HEK293 (cell line): Measurements from ENCODE around the gene ETV6.

Experiments
- CTCF ChIA-PET: fragments of 350-600 bp; formaldehyde crosslinking; extraction: SDS; loops from one replicate; lab custom pipeline; 2021; ENCODE audit warnings: antibody characterized with exemption; lab: Yijun Ruan, JAX
- POLR2A ChIA-PET: fragments of 300-600 bp; formaldehyde crosslinking; extraction: SDS; loops from one replicate; lab custom pipeline; 2020; ENCODE audit warnings: antibody characterized with exemption, inconsistent platforms; lab: Yijun Ruan, JAX
- H3K27ac ChIP-seq: fragments of 200-500 bp; sonication (Bioruptor generic); 2 replicates; pipeline ENCODE4 v1.5.1; 2014; ENCODE audit warnings: low read depth, low read length, control low read depth, inconsistent platforms; ENCODE audit errors: extremely low read depth
- H3K36me3 ChIP-seq, 2 experiments: fragments of 200-500 bp in 1 of 2; sonication (Bioruptor generic) in 1 of 2; 1 replicate in 1 of 2; 2 replicates in 1 of 2; pipeline ENCODE4 v1.5.1; 2014 to 2017; ENCODE audit warnings: inconsistent platforms in 2 of 2, low read length in 2 of 2; ENCODE audit not compliant: control insufficient read depth in 2 of 2, insufficient read depth in 1 of 2
- H3K4me1 ChIP-seq: fragments of 200-500 bp; sonication (Bioruptor generic); 2 replicates; pipeline ENCODE4 v1.5.1; 2014; ENCODE audit warnings: mild to moderate bottlenecking, low read length, inconsistent platforms; ENCODE audit not compliant: control insufficient read depth, insufficient read depth
- H3K4me3 ChIP-seq: 2 replicates; pipeline ENCODE4 v1.5.1; 2011; ENCODE audit warnings: low read depth, mild to moderate bottlenecking, control low read depth, low read length, moderate library complexity
- H3K9me3 ChIP-seq: fragments of 200-500 bp; sonication (Bioruptor generic); 2 replicates; pipeline ENCODE4 v1.5.1; 2014; ENCODE audit warnings: low read depth, low read length, inconsistent platforms; ENCODE audit not compliant: control insufficient read depth, insufficient read depth
- EGR2 ChIP-seq: fragments of 450-650 bp; formaldehyde crosslinking; IDR thresholded peaks from 2 replicates; pipeline ENCODE4 v1.5.1; 2016; ENCODE audit warnings: low read depth, missing biosample characterization, missing genetic modification characterization
- GLI2 ChIP-seq: fragments of 450-650 bp; formaldehyde crosslinking; IDR thresholded peaks from 2 replicates; pipeline ENCODE4; 2017; ENCODE audit warnings: missing biosample characterization, missing genetic modification characterization, low read depth, borderline replicate concordance
- HIC1 ChIP-seq: fragments of 450-650 bp; formaldehyde crosslinking; IDR thresholded peaks from 2 replicates; pipeline ENCODE4 v1.5.1; 2016; ENCODE audit warnings: missing biosample characterization, missing genetic modification characterization
- MEIS1 ChIP-seq: sonication (generic); formaldehyde crosslinking; IDR thresholded peaks from 2 replicates; pipeline ENCODE4 v1.8.1; 2022; ENCODE audit warnings: missing genetic modification reagents, mild to moderate bottlenecking, borderline replicate concordance
- REST ChIP-seq: fragments of 450-650 bp; formaldehyde crosslinking; IDR thresholded peaks from 2 replicates; pipeline ENCODE4 v1.5.1; 2016; ENCODE audit warnings: missing biosample characterization, missing genetic modification characterization
- SCRT2 ChIP-seq: fragments of 450-650 bp; formaldehyde crosslinking; IDR thresholded peaks from 2 replicates; pipeline ENCODE4 v1.5.1; 2016; ENCODE audit warnings: missing biosample characterization, missing genetic modification characterization
- SP7 ChIP-seq: fragments of 450-650 bp; formaldehyde crosslinking; IDR thresholded peaks from 2 replicates; pipeline ENCODE4 v1.5.1; 2016; ENCODE audit warnings: missing biosample characterization, missing genetic modification characterization
- TRIM28 ChIP-seq: IDR thresholded peaks from 2 replicates; pipeline ENCODE4 v1.6.1; 2011; ENCODE audit warnings: low read length, control low read depth, borderline replicate concordance
- ZBTB7A ChIP-seq: fragments of 450-650 bp; formaldehyde crosslinking; IDR thresholded peaks from 2 replicates; pipeline ENCODE4 v1.5.1; 2016; ENCODE audit warnings: low read depth, missing biosample characterization, missing genetic modification characterization
- ZFP69B ChIP-seq: fragments of 450-650 bp; formaldehyde crosslinking; IDR thresholded peaks from 2 replicates; pipeline ENCODE4 v1.5.1; 2016; ENCODE audit warnings: missing biosample characterization, missing genetic modification characterization
- ZNF266 ChIP-seq: fragments of 450-650 bp; formaldehyde crosslinking; IDR thresholded peaks from 2 replicates; pipeline ENCODE4 v1.5.1; 2016; ENCODE audit warnings: missing biosample characterization, missing genetic modification characterization, low read depth
- ZNF350 ChIP-seq: fragments of 450-650 bp; formaldehyde crosslinking; IDR thresholded peaks from 2 replicates; pipeline ENCODE4 v1.5.0; 2017; ENCODE audit warnings: missing biosample characterization, mild to moderate bottlenecking, missing genetic modification characterization
- ZNF423 ChIP-seq: fragments of 450-650 bp; formaldehyde crosslinking; IDR thresholded peaks from 2 replicates; pipeline ENCODE4 v1.5.1; 2016; ENCODE audit warnings: missing biosample characterization, missing genetic modification characterization
- ZNF707 ChIP-seq: fragments of 450-650 bp; formaldehyde crosslinking; IDR thresholded peaks from 2 replicates; pipeline ENCODE4 v1.5.1; 2016; ENCODE audit warnings: missing biosample characterization, missing genetic modification characterization
- ZNF776 ChIP-seq: fragments of 450-650 bp; formaldehyde crosslinking; IDR thresholded peaks from 2 replicates; pipeline ENCODE4 v1.5.0; 2017; ENCODE audit warnings: missing biosample characterization, missing genetic modification characterization, borderline replicate concordance
- ZSCAN4 ChIP-seq: fragments of 450-650 bp; formaldehyde crosslinking; IDR thresholded peaks from 2 replicates; pipeline ENCODE4 v1.5.1; 2017; ENCODE audit warnings: missing biosample characterization, missing genetic modification characterization

ETV6 gene

GRCh38 chr12:11827091-11828061, 177.9 kb downstream of the ETV6 start:
- ChIA-PET POLR2A (no interaction called here), CTCF (interaction anchor here (0.6 kb wide), 1 partner anchor 84 kb away, joined by 3 read pairs; no protein-coding TSS in a partner anchor)
- H3K4me1 ChIP-seq, result no peaks in the 10 kb centered on the region
- TF ChIP-seq ZSCAN4 (tag by site-specific recombination), result 0 out of 2 replicates have a peak, but pooled peaks have one; percentile 29
- no peak for TF ChIP-seq HIC1 (tag by site-specific recombination)
- peak; percentile 36; the same call in 1 of the 2 replicates for TF ChIP-seq EGR2 (tag by site-specific recombination)
- TF ChIP-seq SCRT2 (tag by site-specific recombination), result no peak
- no peak overlapping the region for H3K27ac ChIP-seq
- H3K9me3 ChIP-seq, result no peaks in the 10 kb centered on the region
- no peak overlapping the region for H3K4me3 ChIP-seq
- H3K36me3 ChIP-seq, result no peaks in the 10 kb centered on the region

GRCh38 chr12:11829764-11830194, 180.3 kb downstream of the ETV6 start:
- no peak overlapping the region for H3K27ac ChIP-seq

More at GRCh38 chr12:11829764-11830194, 180.3 kb downstream of the ETV6 start:
- POLR2A ChIA-PET, result no interaction called here
- no peaks in the 10 kb centered on the region for H3K4me1 ChIP-seq
- no peaks in the 10 kb centered on the region for H3K36me3 ChIP-seq
- H3K4me3 ChIP-seq, result no peak overlapping the region
- CTCF ChIA-PET, result no interaction called here
- H3K9me3 ChIP-seq, result no peaks in the 10 kb centered on the region
- no peak for TF ChIP-seq MEIS1 (CRISPR knock-in tag)
- no peak for TF ChIP-seq GLI2 (tag by site-specific recombination)
- no peak for TF ChIP-seq ZFP69B (tag by site-specific recombination)
- TF ChIP-seq ZNF707 (tag by site-specific recombination), result no peak
- no peak for TF ChIP-seq SP7 (tag by site-specific recombination)
- TF ChIP-seq REST (tag by site-specific recombination), result no peak
- TF ChIP-seq ZNF350, result no peak
- TF ChIP-seq ZNF423 (tag by site-specific recombination), result no peak
- TF ChIP-seq ZNF776 (tag by site-specific recombination), result no peak
- TF ChIP-seq ZNF266 (tag by site-specific recombination), result no peak
- TF ChIP-seq TRIM28, result no peak
- TF ChIP-seq ZBTB7A (tag by site-specific recombination), result no peak
